Activated naive CD4-positive, alpha-beta T cell treated with anti-CD3 and anti-CD28 coated beads, Interleukin-2, amount 50 U/mL, for 72 hours (primary cell): ENCODE measurements around the gene USP17L20. TPM values are rescaled to one million over a fixed set of nuclear protein-coding genes. Genes with fewer than 3 reads are reported as not detected.

Source experiments
- total RNA-seq, 2 donors: library from RNA; stranded (reverse); gene quantifications; one replicate each; pipeline ENCODE4 v1.2.3, GENCODE V29; 2022

The USP17L20 gene
- total RNA-seq, 2 donors from 2014 or later: not detected

Other genes starting within 250 kb of the USP17L20 start
- gene FAM90A26, start 87.7 kb upstream of the USP17L20 start, total RNA-seq: not detected
- gene USP17L10, start 47.5 kb upstream of the USP17L20 start, total RNA-seq: not detected
- gene USP17L11, start 42.7 kb upstream of the USP17L20 start, total RNA-seq: not detected
- not detected for gene USP17L12, start 38.0 kb upstream of the USP17L20 start, total RNA-seq
- gene USP17L13, start 33.2 kb upstream of the USP17L20 start, total RNA-seq: not detected
- not detected for gene USP17L15, start 23.7 kb upstream of the USP17L20 start, total RNA-seq
- gene USP17L17, start 14.2 kb upstream of the USP17L20 start, total RNA-seq: not detected
- gene USP17L18, start 9.5 kb upstream of the USP17L20 start, total RNA-seq: not detected
- not detected for gene USP17L19, start 4.7 kb upstream of the USP17L20 start, total RNA-seq
- not detected for gene USP17L21, start 4.7 kb downstream of the USP17L20 start, total RNA-seq
- not detected for gene USP17L22, start 9.5 kb downstream of the USP17L20 start, total RNA-seq
- not detected for gene USP17L24, start 67.0 kb downstream of the USP17L20 start, total RNA-seq
- gene USP17L25, start 71.8 kb downstream of the USP17L20 start, total RNA-seq: not detected
- not detected for gene USP17L26, start 76.5 kb downstream of the USP17L20 start, total RNA-seq
- not detected for gene USP17L5, start 81.3 kb downstream of the USP17L20 start, total RNA-seq
- gene USP17L27, start 86.0 kb downstream of the USP17L20 start, total RNA-seq: not detected
- not detected for gene USP17L28, start 90.8 kb downstream of the USP17L20 start, total RNA-seq
- gene USP17L29, start 95.5 kb downstream of the USP17L20 start, total RNA-seq: not detected
- gene USP17L30, start 105.0 kb downstream of the USP17L20 start, total RNA-seq: not detected
- gene DEFB131A, start 186.3 kb downstream of the USP17L20 start, total RNA-seq: not detected